Renal cortical epithelial cell (primary cell): ENCODE measurements around the gene FZD4. TPM values are rescaled to one million over a fixed set of nuclear protein-coding genes. Genes with fewer than 3 reads are reported as not detected.
A peak's percentile ranks its signal among the peaks of the same experiment; 100 is the strongest.
"Not testable (repeated sequence)": the region's sequence is repeated elsewhere in the genome, so short reads cannot be mapped to it uniquely, and the experiment has no call there.

Experiments
- DNase-seq: peaks from one replicate; pipeline ENCODE4 v3.0.0-alpha.2; 2011; ENCODE audit warnings: low read depth
- total RNA-seq: library from RNA; depleted of rRNA; stranded (reverse); fragments of >200 nt; gene quantifications from 2 replicates; pipeline ENCODE4 v1.2.3, GENCODE V29; 2014

Gene FZD4
- total RNA-seq, 1 donor from 2014 or later: 6.8 TPM

GRCh38 chr11:86938203-86938899 is 16.8 kb downstream of the FZD4 start:
- no peak for DNase-seq

- not testable (repeated sequence) for DNase-seq
These were observed 17.9 kb downstream of the FZD4 start for GRCh38 chr11:86937193-86937806.

GRCh38 chr11:86934926-86935579 is 20.1 kb downstream of the FZD4 start:
- no peak for DNase-seq

- DNase-seq: no peak
These were observed 20.7 kb downstream of the FZD4 start for GRCh38 chr11:86934582-86934900.

GRCh38 chr11:86933891-86934581 is 21.2 kb downstream of the FZD4 start:
- no peak for DNase-seq

- no peak for DNase-seq
These were observed 22.0 kb downstream of the FZD4 start for GRCh38 chr11:86932924-86933875.

GRCh38 chr11:86932259-86932585 is 23.0 kb downstream of the FZD4 start:
- no peak for DNase-seq

GRCh38 chr11:86931548-86932258 is 23.5 kb downstream of the FZD4 start:
- peak; percentile 73 for DNase-seq

- no peak for DNase-seq
These were observed 24.1 kb downstream of the FZD4 start for GRCh38 chr11:86930957-86931547.

GRCh38 chr11:86926975-86927374 is 28.2 kb downstream of the FZD4 start:
- DNase-seq: no peak

- peak; percentile 99 for DNase-seq
These were observed 31.0 kb downstream of the FZD4 start for GRCh38 chr11:86923999-86924766.

GRCh38 chr11:86922225-86922624 is 33.0 kb downstream of the FZD4 start:
- DNase-seq: no peak

GRCh38 chr11:86919557-86920210 is 35.5 kb downstream of the FZD4 start:
- DNase-seq: peak; percentile 80

- DNase-seq: no peak
These were observed 36.2 kb downstream of the FZD4 start for GRCh38 chr11:86918973-86919372.

GRCh38 chr11:86918496-86918895 is 36.7 kb downstream of the FZD4 start:
- DNase-seq: no peak

GRCh38 chr11:86917589-86917988 is 37.6 kb downstream of the FZD4 start:
- DNase-seq: no peak

- DNase-seq: peak; percentile 89
These were observed 38.9 kb downstream of the FZD4 start for GRCh38 chr11:86916330-86916729.

GRCh38 chr11:86915850-86916249 is 39.3 kb downstream of the FZD4 start:
- peak; percentile 22 for DNase-seq

- DNase-seq: no peak
These were observed 40.2 kb downstream of the FZD4 start for GRCh38 chr11:86914865-86915519.
